ENCODE measurements around the gene ZDHHC24. TPM values are rescaled to one million over a fixed set of nuclear protein-coding genes. Genes with fewer than 3 reads are reported as not detected.
A peak's percentile ranks its signal among the peaks of the same experiment; 100 is the strongest.

The ZDHHC24 gene
- total RNA-seq, 2 experiments from 2014 or later: 17.0 to 18.4 TPM

GRCh38 chr11:66480117-66480938 lies 65.5 kb downstream of the ZDHHC24 start, which contains the start of gene DPP3:
Gene DPP3, plus strand, starts transcription at chr11:66480434. Its CDS starts 1,767 bp downstream, at chr11:66482201.
- ChIA-PET POLR2A (interaction anchor here (0.5 to 3.7 kb wide), 28 partner anchors 9 to 759 kb away, joined by 3 to 88 read pairs (median 4); partner anchors contain the start of genes ACTN3, BBS1, CCDC87 and CCS), CTCF (interaction anchor here (0.7 to 2.4 kb wide), 4 partner anchors 13 to 198 kb away, joined by 3 to 13 read pairs (median 11); partner anchors contain the start of genes MRPL11, PELI3 and RBM4B)
- peaks cover 23% of the 10 kb centered on the region for H3K36me3 Mint-ChIP-seq (ENCODE audit: low read depth)
- DNase-seq (peak; percentile 91 to 97 (median 95)), ATAC-seq (ENCODE audit: poor library complexity) (peak; percentile 98)
- H3K27me3 Mint-ChIP-seq: no peaks in the 10 kb centered on the region
- Histone ChIP-seq H3K27ac (ENCODE audit: low read depth in 1 of 2, low read length in 2 of 2) (peak within 1 kb of the TSS; percentile 70 to 79), H3K4me1 (ENCODE audit: insufficient read depth, low read length) (peaks cover 29% of the 10 kb centered on the region), H3K36me3 (ENCODE audit: insufficient read depth, low read length) (peaks cover 15% of the 10 kb centered on the region), H3K9me3 (ENCODE audit: control insufficient read depth in 1 of 2, insufficient read depth in 1 of 2, low read length in 2 of 2) (no peaks in the 10 kb centered on the region), H3K4me3 (ENCODE audit: low read length) (peak within 1 kb of the TSS; percentile 79), H3K27me3 (ENCODE audit: control insufficient read depth in 1 of 2, insufficient read depth in 2 of 2, low read length in 2 of 2) (no peaks in the 10 kb centered on the region)
- no peaks in the 10 kb centered on the region for H3K9me3 Mint-ChIP-seq
- peak within 1 kb of the TSS; percentile 83 for H3K27ac Mint-ChIP-seq
- TF ChIP-seq, protein P1, sequence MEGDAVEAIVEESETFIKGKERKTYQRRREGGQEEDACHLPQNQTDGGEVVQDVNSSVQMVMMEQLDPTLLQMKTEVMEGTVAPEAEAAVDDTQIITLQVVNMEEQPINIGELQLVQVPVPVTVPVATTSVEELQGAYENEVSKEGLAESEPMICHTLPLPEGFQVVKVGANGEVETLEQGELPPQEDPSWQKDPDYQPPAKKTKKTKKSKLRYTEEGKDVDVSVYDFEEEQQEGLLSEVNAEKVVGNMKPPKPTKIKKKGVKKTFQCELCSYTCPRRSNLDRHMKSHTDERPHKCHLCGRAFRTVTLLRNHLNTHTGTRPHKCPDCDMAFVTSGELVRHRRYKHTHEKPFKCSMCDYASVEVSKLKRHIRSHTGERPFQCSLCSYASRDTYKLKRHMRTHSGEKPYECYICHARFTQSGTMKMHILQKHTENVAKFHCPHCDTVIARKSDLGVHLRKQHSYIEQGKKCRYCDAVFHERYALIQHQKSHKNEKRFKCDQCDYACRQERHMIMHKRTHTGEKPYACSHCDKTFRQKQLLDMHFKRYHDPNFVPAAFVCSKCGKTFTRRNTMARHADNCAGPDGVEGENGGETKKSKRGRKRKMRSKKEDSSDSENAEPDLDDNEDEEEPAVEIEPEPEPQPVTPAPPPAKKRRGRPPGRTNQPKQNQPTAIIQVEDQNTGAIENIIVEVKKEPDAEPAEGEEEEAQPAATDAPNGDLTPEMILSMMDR (IDR thresholded peaks at IDR 0.05): no peak
- H3K4me1 Mint-ChIP-seq (ENCODE audit: low read depth): peaks cover 24% of the 10 kb centered on the region
- intact Hi-C loops (cut with DNase I, micrococcal nuclease): loop anchor here (1.0 to 5.0 kb wide), 4 partner anchors 14 to 197 kb away; partner anchors contain the start of genes RBM4B (in 2 of the 2), ACTN3 (in 1 of the 2), PELI3 (in 1 of the 2) and ZDHHC24 (in 1 of the 2)
- peak within 1 kb of the TSS; percentile 91 for H3K4me3 Mint-ChIP-seq

DNA sequence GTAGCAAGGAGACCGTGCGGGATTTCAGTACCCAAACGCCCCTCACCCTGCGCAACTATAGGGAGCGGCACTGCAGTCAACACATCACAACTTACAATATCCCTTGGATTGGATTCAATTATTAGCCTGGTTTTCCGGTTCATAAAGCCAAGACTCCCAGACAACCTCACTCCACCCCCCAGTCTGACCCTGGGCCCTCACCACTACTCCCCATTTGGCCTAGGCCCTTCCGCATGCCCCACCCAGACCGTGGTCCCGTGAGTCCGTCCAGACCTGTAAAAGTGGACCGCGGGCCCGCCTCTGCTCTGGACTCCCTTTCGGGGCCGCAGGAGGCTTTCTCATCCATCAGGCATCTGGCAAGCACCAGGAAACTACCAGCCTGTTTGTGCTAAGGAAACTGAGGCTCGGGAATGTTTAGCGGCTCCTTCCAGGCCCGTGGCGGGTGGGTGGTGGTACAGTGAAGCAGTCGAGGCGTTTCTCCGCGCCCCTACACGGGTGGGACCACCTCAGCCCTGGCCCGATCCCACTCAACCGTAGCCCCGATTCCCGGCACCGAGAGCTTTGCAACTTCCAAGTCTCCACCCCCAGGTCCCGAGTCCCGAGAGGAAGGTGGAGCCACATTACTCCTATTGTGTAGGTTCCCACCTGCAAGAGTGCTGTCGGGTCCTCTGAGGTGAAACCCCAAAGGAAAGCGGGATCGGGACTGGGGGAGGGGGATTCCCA lies 66.3 kb downstream of the ZDHHC24 start:
- peak overlapping the region; percentile 91 for H3K4me3 Mint-ChIP-seq
- Histone ChIP-seq H3K27ac (ENCODE audit: low read depth in 1 of 2, low read length in 2 of 2) (peak overlapping the region; percentile 70 to 79), H3K36me3 (ENCODE audit: insufficient read depth, low read length) (peaks cover 13% of the 10 kb centered on the region), H3K4me3 (ENCODE audit: low read length) (peak overlapping the region; percentile 79), H3K9me3 (ENCODE audit: control insufficient read depth in 1 of 2, insufficient read depth in 1 of 2, low read length in 2 of 2) (no peaks in the 10 kb centered on the region), H3K4me1 (ENCODE audit: insufficient read depth, low read length) (peaks cover 29% of the 10 kb centered on the region), H3K27me3 (ENCODE audit: control insufficient read depth in 1 of 2, insufficient read depth in 2 of 2, low read length in 2 of 2) (no peaks in the 10 kb centered on the region)
- peak in 2 of 14 experiments; percentile 31 to 40 for DNase-seq
- peaks cover 23% of the 10 kb centered on the region for H3K36me3 Mint-ChIP-seq (ENCODE audit: low read depth)
- POLR2A ChIA-PET: interaction anchor here (0.6 to 3.7 kb wide), 23 partner anchors 9 to 760 kb away, joined by 3 to 88 read pairs (median 5); partner anchors contain the start of genes ACTN3, BBS1, CCDC87 and CCS
- intact Hi-C loops (cut with DNase I, micrococcal nuclease): loop anchor here (1.0 to 5.0 kb wide), 6 partner anchors 13 to 198 kb away; partner anchors contain the start of genes RBM4B (in 2 of the 2), ACTN3 (in 1 of the 2), MRPL11 (in 1 of the 2) and PELI3 (in 1 of the 2)
- CTCF ChIA-PET: interaction anchor here (1.2 to 2.4 kb wide), 4 partner anchors 12 to 199 kb away, joined by 10 to 13 read pairs (median 12); partner anchors contain the start of genes MRPL11, PELI3 and RBM4B
- H3K27ac Mint-ChIP-seq: peak overlapping the region; percentile 83
- H3K27me3 Mint-ChIP-seq: no peaks in the 10 kb centered on the region
- no peaks in the 10 kb centered on the region for H3K9me3 Mint-ChIP-seq
- peaks cover 24% of the 10 kb centered on the region for H3K4me1 Mint-ChIP-seq (ENCODE audit: low read depth)
- ATAC-seq (ENCODE audit: poor library complexity): no peak
- TF ChIP-seq, protein P1 (IDR thresholded peaks at IDR 0.05): no peak

Measured in CD4-positive, alpha-beta T cell (primary cell).